Endometrial microvascular endothelial cells (primary cell): ENCODE results near the gene METTL1. TPM values are rescaled to one million over a fixed set of nuclear protein-coding genes. Genes with fewer than 3 reads are reported as not detected.
"Not testable (repeated sequence)": the region's sequence is repeated elsewhere in the genome, so short reads cannot be mapped to it uniquely, and the experiment has no call there.

Experiments
- in situ Hi-C: cut with HindIII; loops from 2 replicates; pipeline ENCODE4 v1.10.0; 2017; ENCODE audit warnings: low sequenced_read_pairs, low pct_unique_long_range_greater_than_20kb; ENCODE audit errors: inconsistent ontology term
- total RNA-seq: library from RNA; depleted of rRNA; stranded (reverse); fragments of >200 nt; gene quantifications from one replicate; pipeline ENCODE4 v1.2.3, GENCODE V29; 2015; ENCODE audit errors: inconsistent ontology term

METTL1 gene
- total RNA-seq, 1 donor from 2014 or later, result 15.3 TPM

- in situ Hi-C loops, result no loop called here
Measured at GRCh38 chr12:57732270-57732669, 39.6 kb downstream of the METTL1 start.

GRCh38 chr12:57731411-57732080, 40.4 kb downstream of the METTL1 start:
- in situ Hi-C loops, result no loop called here

GRCh38 chr12:57730336-57731067, 41.4 kb downstream of the METTL1 start:
- in situ Hi-C loops, result no loop called here

GRCh38 chr12:57729321-57729844, 42.5 kb downstream of the METTL1 start:
- in situ Hi-C loops, result no loop called here

- in situ Hi-C loops, result no loop called here
Measured at GRCh38 chr12:57727758-57728395, 44.0 kb downstream of the METTL1 start.

- in situ Hi-C loops, result no loop called here
Measured at GRCh38 chr12:57726884-57727757, 44.8 kb downstream of the METTL1 start.

GRCh38 chr12:57726151-57726883, 45.6 kb downstream of the METTL1 start:
- in situ Hi-C loops, result no loop called here

- in situ Hi-C loops, result no loop called here
Measured at GRCh38 chr12:57725851-57726150, 46.1 kb downstream of the METTL1 start.

- in situ Hi-C loops, result no loop called here
Measured at GRCh38 chr12:57724936-57725740, 46.8 kb downstream of the METTL1 start.

GRCh38 chr12:57724003-57724935, 47.6 kb downstream of the METTL1 start:
- in situ Hi-C loops, result no loop called here

GRCh38 chr12:57723630-57723962, 48.3 kb downstream of the METTL1 start:
- in situ Hi-C loops, result no loop called here

- in situ Hi-C loops, result no loop called here
Measured at GRCh38 chr12:57722716-57723629, 48.9 kb downstream of the METTL1 start.

- in situ Hi-C loops, result not testable (repeated sequence)
Measured at GRCh38 chr12:57721846-57722608, 49.9 kb downstream of the METTL1 start.

- in situ Hi-C loops, result no loop called here
Measured at GRCh38 chr12:57720606-57721595, 51.0 kb downstream of the METTL1 start.
